ENCODE measurements around the gene TFEC.
A peak's percentile ranks its signal among the peaks of the same experiment; 100 is the strongest.
"Not testable (repeated sequence)": the region's sequence is repeated elsewhere in the genome, so short reads cannot be mapped to it uniquely, and the experiment has no call there.

The TFEC gene, protein sequence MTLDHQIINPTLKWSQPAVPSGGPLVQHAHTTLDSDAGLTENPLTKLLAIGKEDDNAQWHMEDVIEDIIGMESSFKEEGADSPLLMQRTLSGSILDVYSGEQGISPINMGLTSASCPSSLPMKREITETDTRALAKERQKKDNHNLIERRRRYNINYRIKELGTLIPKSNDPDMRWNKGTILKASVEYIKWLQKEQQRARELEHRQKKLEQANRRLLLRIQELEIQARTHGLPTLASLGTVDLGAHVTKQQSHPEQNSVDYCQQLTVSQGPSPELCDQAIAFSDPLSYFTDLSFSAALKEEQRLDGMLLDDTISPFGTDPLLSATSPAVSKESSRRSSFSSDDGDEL

DNA sequence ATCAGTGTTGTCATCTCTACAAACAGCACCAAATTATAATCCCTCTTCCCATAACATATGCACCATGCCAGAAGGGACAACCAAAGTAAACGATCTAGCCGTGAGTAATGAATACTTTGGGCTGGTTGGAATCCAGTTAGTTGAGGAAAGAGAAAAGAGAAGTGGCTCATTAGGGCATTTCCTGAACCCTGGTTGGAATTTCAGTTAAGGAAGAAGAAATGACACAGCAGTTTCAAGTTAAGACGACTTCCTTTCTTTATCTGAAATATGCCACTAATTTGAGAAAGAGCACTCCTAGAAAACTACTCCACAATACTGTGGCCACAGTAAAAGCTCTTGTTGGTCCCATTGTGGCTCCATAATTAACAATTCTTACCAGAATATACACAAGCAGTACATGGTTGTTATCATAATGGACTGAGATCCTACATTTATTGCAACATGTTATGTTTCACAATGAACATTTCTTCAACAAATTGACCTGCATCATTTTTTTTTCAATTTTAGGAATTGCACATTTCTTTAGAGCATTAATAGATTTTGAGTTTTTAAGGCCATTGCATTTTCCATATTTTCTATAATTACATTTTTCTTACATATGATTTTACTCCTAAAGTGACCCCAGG, at the start of gene TFEC:
Gene TFEC, minus strand, starts transcription at position 113 of the 626 bp plus-strand sequence. CDS start 46,322 bp downstream, outside the sequence.
- DNase-seq, result peak; percentile 94

DNA sequence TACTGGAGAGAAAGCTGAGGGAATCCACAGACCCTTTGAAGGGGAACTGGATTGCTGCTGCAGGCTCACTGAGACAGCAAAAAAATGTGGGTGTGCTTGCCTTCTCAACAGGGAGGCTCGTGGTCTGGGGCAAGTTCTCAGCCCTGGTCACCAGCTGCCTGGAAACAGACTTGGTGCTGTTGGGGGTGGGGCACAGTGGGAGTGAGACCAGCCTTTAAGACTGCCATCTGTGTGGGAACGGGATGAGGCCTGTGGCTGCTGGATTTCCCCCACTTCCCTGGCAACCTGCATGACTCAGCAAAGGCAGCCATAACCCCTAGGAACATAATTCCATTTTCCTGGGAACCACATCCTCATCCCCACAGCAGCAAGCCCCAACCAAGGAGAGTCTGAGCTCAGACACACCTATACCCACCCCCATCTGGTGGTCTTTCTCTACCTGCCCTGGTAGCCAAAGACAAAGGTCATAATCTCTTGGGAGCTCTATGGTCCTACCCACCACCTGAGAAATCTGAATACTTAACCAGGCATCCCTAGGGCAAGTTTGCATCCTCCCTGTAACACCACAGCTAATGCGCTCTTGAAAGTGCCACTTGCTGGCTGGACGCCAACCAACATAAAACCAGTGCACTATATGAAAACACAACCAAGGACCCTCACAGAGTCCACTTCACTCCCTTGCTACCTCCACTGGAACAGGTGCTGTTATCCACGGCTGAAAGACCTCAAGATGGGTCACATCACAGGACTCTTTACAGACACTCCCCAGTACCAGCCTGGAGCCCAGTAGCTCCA, 45.0 kb upstream of the TFEC start:
- DNase-seq, result peak; percentile 58

DNA sequence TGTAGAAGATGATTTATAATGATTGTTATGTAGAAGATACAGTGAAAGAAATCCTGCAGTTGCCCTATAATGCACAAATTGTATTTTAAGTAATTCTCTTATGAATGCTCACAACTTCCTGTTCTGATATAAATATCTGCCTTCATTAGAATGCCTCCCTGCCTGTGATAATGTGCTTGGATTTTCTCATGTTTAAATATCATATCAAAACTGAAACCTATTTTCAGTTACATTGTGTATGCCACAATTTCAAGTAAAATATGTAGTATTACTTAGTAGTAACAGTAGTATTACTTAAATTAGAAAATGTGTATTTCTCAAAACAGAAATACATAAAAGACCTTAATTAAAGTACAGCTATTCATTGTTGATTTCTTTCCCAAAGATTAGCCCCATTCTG, 41.1 kb upstream of the TFEC start:
- peak; percentile 56 for DNase-seq

DNA sequence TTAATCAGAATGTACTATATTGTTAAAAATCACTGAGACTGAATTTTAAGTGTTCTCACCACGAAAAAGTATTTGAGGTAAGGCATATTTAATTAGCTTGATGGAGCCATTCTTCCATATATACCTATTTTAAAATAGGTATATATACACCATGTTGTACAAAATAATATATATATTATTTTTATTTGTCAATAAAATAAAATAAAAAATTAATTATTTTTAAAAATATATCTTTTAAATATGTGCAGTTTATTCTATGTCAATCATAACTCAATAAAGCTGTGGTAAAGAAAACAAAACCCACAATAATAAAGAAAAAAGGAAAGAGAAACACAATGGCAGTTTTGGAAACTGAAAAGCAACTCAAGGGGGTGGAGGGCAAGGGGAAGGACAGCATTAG, 33.6 kb upstream of the TFEC start:
- no peak for DNase-seq

DNA sequence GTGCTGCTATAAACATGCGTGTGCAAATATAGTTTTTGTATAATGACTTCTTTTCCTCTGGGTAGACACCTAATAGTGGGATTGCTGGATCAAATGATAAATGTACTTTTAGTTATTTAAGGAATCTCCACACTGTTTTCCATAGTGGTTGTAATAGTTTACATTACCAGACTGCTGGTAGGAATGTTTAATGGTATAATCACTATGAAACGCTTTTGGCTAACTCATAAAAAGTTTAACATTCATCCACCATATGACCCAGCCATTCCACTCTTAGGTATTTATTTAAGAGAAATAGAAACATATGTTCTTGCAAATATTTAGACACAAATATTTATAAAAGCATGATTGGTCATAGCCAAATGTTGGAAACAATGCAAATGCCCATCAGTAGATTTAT, 32.1 kb upstream of the TFEC start:
- no peak for DNase-seq

DNA sequence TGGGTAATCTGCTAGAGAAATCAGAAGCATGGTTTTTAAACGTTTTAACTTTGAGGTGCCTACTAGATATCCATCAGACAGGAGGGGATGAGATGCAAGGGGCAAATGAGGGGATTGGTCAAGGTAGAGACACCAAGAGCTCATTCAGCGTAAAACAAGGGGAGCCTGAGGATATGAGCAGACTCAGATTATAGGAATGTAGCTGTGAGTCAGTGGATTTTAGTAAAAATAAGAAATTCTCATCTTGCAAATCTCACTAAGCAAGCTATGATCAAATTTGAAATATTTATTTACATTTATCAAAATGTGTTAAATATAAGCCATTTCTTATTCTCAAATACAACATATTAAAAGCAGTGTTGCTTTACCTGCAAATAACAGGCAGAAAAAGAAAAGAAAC, 21.4 kb upstream of the TFEC start:
- no peak for DNase-seq

DNA sequence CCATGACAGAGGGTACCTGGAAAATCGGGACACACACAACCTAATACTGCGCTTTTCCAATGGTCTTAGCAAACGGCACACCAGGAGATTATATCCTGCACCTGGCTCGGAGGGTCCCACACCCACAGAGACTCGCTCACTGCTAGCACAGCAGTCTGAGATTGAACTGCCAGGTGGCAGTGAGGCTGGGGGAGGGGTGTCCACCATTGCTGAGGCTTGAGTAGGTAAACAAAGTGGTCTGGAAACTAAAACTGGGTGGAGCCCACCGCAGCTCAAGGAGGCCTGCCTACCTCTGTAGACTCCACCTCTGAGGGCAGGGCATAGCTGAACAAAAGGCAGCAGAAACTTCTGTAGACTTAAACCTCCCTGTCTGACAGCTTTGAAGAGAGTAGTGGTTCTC, 16.7 kb upstream of the TFEC start:
- DNase-seq, result not testable (repeated sequence)

DNA sequence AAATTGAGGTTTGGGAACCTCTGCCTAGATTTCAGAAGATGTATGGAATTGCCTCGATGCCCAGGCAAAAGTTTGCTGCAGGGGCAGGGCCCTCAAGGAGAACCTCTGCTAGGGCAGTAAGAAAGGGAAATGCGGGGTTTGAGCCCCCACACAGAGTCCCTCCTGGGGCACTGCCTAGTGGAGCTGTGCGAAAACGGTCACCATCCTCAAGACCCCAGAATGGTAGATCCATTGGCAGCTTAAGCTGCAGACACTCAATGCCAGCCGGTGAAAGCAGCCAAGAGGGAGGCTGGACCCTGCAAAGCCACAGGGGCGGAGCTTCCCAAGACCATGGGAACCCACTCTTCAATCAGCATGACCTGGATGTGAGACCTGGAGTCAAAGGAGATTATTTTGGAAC, 15.0 kb upstream of the TFEC start:
- no peak for DNase-seq

DNA sequence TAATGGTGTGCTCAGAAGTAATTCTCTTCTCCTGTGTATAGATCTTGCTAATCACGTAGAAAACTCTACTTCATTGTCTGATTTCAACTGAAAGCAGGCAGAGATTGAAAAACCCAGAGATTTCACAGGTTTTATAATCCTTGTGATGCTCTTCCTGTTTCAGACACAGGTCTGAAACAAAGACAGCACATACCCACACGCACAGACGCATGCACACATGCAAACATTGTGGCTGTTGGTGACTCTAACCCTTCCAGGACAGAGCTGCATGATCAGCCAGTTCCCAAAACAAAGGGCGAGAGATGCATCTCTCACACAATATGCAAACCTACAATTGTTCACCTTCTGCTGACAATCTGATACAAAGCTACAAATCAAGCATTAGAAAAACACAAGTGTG, 11.1 kb upstream of the TFEC start:
- no peak for DNase-seq

DNA sequence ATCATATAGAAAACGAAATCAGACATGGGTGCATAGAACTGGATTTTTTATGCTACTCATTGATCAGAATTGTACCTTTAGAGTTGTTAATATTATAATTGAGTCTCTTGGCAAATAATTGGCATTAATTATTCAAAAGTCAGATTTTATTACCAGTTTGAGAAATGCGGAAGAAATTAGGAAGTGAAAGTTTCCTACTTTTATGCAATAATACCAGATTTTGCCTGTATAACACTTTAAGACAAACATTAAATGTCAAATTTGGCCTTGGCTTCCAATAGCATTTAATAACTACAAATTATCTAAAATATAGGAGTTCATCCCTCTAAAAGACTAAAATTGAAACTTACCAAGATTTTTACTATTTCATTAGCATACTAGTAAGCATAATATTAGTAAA, 6.8 kb upstream of the TFEC start:
- no peak for DNase-seq

DNA sequence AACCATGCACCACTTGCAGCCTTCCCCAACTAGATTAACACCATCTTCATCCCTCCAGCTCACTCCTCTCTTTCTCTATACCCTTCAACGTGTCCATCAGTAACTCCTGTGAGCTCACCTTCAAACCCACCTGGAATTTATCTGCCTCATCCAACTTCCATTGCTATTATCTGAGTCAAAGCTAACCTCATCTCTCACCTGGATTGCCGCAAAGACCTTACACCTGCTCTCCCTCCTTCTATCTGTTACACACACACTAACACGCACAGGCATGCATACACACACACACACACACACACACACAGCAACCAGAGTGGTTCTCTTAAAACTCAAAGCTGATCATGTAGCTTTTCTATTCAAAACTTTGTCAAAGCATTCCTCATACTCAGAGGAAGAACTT, 3.8 kb upstream of the TFEC start:
- no peak for DNase-seq

DNA sequence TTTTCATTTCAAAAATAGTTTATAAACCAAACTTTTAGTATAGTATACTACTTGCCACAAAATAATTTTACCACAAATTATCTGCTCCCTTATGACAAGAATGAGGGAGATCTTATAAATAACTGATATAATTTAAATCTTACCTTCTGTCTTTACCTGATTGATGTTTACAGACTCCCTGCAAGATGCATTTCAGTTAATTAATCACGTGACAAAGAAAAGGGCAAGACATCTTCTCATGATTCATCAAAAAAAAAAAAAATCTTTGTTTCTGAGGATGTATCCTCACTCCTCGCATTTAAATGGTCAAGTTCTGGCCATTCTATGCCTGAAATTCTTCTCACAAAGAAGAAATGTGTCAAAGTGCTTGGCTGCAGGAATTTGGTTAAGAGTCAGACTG, 2.3 kb upstream of the TFEC start:
- no peak for DNase-seq

DNA sequence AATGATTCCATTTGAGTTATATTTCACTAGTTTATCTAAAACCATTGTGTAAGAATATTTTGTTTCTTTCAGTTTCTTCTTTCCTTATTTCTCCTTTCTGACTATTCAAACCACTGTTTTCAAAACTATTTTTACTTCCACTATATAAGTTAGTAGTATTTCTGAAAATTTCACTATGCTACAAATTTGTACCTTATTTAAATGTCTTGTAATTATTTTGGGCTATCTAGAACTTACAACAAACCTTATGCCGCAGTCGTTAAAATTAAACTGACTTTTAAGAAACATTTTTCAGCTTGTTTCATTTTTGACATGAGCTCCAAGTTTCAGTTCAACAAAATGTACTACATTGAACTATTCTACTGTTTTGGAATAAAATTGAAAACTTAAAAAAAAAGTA, 1.8 kb downstream of the TFEC start:
- DNase-seq, result peak; percentile 51

DNA sequence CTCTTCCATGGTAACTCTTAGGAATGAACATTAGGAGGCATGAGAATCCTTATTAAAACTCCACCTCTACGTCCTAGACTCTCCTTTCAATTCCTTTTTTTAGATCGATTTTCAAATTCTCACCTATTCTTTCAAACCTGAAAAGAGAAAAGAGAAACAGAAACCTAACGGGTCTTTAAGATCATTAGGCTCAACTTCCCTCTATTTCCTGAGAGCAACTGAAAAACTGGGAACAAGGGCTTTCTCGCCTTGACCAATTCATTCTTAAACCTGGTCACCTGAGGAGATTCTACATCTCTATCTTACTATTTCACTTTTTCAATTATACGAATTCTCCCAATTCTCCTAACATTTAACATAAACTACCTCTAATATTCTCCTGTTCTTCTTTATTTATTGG, 2.8 kb downstream of the TFEC start:
- DNase-seq, result peak; percentile 48

DNA sequence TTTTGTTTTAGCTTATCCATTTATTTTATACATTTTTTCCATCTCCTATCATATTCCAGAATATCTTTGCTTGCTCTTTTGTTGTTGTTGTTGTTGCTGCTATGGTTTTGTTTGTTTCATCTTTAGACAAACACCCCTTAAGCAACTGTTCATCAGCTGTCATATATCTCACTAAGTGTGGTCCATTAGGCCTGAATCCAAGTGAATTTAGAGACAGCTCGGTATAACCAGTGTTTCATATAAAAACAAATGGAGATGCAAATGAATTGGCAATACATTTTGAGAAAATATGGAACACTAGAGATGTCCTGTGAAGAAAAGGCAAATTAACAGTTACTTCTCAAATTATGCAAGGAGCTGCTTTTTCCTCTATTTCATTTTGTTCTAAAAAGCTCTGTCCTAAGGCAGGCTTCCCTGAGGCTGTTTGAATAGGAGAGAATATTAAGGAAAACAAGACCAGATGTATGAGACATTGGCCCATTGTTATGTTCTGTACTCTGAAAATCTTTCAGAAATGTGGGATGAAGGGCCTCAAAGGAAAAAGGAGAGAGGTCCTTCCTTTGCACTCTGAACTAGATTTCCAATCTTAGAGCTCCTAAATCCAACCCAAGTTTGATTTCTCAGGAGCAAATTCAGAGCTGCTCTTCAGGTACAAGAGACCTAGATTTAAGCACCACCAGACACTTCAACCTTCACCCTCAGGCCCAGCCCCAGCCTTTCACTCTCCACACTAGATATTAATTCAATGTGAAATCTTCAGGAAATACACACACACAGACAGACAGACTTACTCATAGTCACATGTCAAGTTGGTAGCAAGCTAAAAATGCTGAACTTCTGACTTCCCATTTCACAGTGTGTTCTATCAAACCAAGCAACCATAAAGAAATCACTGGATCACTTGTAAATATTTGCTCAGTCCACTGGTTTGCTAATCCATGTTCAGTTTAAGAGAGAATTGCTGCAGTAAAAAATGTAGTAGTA, 5.4 kb downstream of the TFEC start:
- peak; percentile 80 for DNase-seq

DNA sequence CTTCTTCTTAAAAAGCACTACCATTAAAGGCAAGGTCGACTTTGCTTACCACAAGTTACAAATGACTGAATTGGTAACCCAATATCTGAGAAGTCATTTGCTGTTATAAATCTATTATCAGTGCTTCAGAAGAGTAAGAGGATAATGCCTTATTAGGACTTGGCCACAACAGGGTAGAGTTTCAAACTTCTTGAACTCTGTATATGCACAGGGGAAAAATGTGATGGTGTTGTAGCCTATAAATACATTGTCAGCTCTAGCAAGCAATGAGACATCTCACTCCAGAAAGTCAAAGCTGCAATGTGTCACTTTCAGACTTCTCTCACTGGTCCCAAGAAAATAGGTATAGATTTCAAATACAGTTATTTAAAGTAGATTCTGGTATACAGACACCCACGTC, 9.3 kb downstream of the TFEC start:
- DNase-seq, result no peak

DNA sequence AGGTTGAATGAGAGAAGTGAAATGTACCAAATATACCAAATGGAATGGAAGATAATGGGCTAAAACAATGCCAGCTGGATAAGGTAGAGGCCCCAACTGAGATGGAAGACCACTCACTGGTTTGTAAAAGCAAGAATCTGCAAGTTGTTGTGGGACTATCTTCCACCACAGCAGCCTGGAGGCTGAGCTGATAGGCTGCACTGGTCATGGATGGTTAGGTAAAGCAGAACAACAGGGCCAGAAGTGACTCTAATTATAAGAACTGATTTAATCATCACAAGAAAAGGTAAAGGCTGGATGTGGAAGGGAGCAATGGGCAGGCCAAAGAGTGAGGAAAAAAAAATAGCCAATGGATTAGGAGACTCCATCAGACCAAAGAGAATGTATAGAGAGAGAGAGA, 11.8 kb downstream of the TFEC start:
- no peak for DNase-seq

DNA sequence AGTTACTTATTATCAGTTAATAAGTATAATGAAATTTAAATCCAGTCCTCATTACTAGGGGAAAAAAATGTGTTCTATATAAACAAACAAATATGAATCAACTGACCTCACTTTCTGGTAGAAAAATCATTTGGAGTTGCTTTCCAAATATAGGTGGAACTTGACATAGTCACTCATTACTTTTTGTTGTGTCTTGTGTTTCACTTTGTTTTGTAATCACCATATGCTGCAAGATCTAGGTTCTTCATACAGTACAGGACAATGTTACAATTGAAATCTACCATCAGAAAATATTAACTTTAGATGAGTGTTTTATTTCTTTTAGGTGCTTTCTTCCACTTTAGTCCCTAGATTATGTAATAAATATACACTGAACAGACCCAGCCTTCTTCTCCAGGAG, 16.9 kb downstream of the TFEC start:
- no peak for DNase-seq

DNA sequence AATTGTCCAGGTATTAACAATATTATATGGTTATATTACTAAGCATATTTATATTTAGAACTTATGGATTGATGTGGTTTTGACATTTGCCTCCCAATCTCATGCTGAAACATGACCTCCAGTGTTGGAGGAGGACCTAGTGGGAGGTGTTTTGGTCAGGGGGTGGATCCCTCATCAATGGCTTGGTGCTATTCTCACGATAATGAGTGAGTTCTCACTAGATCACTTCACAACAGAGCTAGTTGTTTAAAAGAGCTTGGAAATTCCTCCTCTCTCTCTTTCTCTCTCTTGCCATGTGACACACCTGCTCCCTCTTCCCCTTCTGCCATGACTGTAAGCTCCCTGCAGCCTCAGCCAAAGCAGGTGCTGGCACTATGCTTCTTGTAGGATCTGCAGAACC, 19.0 kb downstream of the TFEC start:
- DNase-seq, result no peak

DNA sequence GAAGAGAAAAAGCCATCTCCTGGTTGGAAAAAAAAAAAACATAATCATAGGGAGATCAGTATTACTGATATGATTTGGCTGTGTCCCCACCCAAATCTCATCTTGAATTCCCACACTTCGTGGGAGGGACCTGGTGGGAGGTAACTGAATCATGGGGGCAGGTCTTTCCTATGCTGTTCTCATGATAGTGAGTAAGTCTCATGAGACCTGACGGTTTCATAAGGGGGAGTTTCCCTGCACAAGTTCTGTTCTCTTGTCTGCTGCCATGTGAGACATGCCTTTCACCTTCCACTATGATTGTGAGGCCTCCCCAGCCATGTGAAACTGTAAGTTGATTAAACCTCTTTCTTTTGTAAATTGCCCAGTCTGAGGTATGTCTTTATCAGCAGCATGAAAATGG, 25.8 kb downstream of the TFEC start:
- peak; percentile 58 for DNase-seq

DNA sequence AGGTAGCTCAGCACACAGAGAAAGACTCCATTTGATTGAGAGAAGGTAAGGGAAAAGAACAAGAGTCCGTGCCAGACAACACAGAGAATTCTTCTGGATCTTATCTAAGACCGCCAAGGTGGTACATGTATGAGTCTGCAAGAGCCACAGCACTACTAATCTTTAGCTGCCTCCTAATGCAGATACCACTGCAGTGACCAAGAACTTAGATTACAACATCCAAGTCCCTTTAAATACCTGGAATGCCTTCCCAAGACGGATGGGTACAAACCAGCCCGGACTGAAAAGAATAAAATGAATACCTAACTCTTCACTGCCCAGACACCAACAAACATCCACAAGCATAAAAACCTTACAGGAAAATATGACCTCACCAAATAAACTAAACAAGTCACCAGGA, 33.3 kb downstream of the TFEC start:
- DNase-seq, result no peak

DNA sequence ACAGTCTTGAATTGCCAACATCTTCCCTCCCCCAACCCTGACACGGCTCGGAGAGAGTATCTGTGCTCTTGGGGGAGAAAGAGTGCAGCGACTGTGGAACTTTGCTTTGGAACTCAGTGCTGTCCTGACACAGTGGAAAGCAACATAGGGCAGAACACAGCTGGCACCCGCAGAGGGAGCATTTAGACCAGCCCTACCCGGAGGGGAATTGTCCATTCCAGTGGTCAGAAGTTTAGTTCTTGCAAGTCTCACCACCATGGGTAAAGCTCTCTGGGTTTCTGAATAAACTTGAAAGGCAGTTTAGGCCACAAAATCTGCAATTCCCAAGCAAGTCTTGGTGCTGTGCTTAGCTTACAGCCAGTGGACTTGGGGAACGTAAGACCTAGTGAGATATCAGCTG, 34.9 kb downstream of the TFEC start:
- DNase-seq, result no peak

DNA sequence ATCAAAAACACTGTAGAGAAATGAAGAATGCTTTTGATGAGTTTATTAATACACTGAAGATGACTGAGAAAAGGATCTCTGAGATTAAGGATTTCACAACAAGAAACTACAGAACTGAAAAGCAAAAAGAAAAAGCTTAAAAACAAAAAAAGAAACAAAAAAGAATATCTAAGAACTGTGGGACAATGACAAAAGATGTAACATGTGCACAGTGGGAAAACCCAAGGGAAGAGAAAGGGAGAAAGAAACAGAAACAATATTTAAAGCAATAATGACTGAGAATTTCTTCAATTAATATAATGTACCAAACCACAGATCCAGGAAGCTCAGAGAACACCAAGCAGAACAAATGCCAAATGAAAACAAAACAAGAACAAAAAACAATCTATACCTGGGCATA, 42.2 kb downstream of the TFEC start:
- peak; percentile 55 for DNase-seq

Data from suppressor macrophage treated with lipopolysaccharide for 4 hours (primary cell).